NCI-H1092 (cell line): ENCODE measurements around the gene SPG7.
A peak's percentile ranks its signal among the peaks of the same experiment; 100 is the strongest.

Experiments
- DNase-seq: peaks from one replicate; lab custom pipeline; 2025; lab: John Stamatoyannopoulos, UW

Gene SPG7

DNA sequence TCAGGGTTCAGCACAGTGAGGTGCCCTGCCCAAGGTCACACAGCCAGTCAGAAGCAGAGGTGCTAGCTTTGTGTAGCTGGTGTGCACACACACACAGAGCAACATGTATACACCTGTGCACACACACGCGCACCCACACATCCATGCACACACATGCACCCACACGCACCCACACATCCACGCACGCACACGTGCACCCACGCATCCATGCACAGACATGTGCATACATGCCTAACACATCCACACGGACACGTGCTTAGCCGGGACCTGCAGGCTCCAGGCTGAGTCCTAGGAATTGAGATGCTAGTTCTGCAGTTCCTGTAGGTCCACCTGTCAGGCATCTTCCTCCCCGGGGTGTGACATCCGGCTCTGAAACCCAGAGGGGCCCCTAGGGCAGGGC, 92.2 kb downstream of the SPG7 start:
- no peak for DNase-seq

GRCh38 chr16:89600956-89601355, 92.8 kb downstream of the SPG7 start:
- no peak for DNase-seq

GRCh38 chr16:89601906-89602272, 93.7 kb downstream of the SPG7 start:
- DNase-seq = no peak

- DNase-seq = peak; percentile 23
Measured at GRCh38 chr16:89602273-89602951, 94.2 kb downstream of the SPG7 start.

- DNase-seq = no peak
Measured at GRCh38 chr16:89602952-89603590, 94.9 kb downstream of the SPG7 start.

DNA sequence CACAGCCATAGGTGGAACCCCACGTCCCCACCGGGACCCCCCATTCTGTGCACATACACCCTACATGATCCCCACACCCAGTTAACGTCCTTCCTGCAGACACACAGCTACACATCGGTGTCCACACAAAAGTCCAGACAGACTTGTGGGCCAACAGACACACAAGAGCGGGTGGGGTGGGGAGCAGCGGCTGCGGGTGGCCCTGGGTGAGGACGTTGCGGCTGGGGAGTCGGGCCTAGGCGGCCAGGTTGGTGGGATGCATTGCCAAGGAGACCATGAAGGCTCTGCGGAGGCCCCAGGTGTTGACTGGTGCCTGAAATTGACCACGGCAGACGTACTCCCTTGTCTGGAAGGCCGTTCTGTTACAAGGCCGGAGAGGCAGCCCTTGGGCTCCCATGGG, 96.6 kb downstream of the SPG7 start:
- no peak for DNase-seq

DNA sequence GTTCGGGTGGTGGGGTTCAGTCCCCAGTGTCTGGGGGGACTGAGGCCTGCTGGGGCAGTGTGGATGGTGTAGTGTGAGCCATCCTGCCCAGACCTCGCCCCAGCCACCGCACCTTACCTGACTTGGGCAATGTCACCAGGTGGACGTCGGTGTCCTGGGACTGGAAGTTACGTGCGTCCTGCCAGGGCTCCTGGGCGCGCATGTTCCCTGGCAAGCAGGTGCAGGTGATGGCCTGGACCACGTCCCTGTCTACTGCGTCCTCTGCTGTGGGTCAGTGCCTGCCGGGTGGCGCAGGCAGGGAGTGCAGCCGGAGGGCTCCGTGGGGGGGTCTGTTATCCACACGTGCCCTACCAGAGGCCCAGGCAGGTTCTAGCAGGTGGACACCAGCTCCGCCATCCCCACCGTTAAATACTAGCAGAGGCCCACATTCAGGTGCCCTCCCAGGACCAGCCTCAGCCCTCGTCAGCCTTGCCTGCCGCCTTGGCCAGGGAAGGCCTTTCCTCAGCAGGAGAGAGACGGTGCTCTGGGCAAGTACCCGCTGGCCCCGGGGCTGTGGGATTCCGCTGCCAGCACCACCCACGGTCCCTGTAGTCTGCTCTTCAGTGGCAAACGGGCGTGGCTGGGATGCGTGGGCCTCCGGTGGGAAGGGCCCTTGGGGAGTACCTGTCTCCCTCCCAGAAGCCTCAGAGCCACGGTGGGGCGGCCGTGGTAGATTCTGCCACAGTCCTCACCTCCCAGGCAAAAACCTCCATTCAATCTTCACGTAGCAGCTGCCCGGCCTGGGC, 97.2 kb downstream of the SPG7 start:
- no peak for DNase-seq

- DNase-seq = no peak
Measured at GRCh38 chr16:89606006-89606405, 97.8 kb downstream of the SPG7 start.
